ENCODE data around the gene DHRSX. TPM values are rescaled to one million over a fixed set of nuclear protein-coding genes. Genes with fewer than 3 reads are reported as not detected.
"Not testable (repeated sequence)": the region's sequence is repeated elsewhere in the genome, so short reads cannot be mapped to it uniquely, and the experiment has no call there.

The DHRSX gene
- total and polyA plus RNA-seq, 12 donors: 6.4 to 68.6 (median 27.7) TPM

DNA sequence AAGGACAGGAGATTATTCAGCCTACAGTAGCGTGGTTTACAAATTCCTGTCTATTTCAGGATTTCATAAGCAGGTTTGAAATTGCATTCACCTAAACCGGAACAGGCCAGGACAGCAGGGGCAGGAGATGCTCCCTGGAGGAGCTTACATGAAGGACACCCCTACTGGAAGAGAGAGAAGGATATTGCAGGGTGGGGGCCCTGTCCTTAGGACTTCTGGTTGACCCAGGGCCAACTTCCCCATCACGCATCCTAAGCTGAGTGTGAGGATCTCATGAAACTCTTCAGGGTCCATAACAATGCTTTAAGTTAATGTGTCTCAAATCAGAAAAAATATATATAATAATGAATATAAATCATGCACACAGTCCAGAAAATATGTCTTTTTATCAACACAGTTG lies 6.4 kb upstream of the DHRSX start:
- TF ChIP-seq, protein P1, sequence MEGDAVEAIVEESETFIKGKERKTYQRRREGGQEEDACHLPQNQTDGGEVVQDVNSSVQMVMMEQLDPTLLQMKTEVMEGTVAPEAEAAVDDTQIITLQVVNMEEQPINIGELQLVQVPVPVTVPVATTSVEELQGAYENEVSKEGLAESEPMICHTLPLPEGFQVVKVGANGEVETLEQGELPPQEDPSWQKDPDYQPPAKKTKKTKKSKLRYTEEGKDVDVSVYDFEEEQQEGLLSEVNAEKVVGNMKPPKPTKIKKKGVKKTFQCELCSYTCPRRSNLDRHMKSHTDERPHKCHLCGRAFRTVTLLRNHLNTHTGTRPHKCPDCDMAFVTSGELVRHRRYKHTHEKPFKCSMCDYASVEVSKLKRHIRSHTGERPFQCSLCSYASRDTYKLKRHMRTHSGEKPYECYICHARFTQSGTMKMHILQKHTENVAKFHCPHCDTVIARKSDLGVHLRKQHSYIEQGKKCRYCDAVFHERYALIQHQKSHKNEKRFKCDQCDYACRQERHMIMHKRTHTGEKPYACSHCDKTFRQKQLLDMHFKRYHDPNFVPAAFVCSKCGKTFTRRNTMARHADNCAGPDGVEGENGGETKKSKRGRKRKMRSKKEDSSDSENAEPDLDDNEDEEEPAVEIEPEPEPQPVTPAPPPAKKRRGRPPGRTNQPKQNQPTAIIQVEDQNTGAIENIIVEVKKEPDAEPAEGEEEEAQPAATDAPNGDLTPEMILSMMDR (IDR thresholded peaks at IDR 0.05): no peak
- TF ChIP-seq POLR2A (IDR thresholded peaks at IDR 0.05): no peak
- Histone ChIP-seq H3K27ac (no peak overlapping the region), H3K4me1 (replicated peaks in 1 of 2) (no peaks in the 10 kb centered on the region), H3K4me3 (no peak overlapping the region), H3K27me3 (no peaks in the 10 kb centered on the region), H3K36me3 (replicated peaks in 1 of 2) (no peaks in the 10 kb centered on the region), H3K9me3 (replicated peaks in 1 of 3) (no peaks in the 10 kb centered on the region)
- 86 to 92% (median 90%) methylated on average over 3 of the region's 3 CpGs for WGBS, 4 donors
- intact Hi-C loops (cut with DNase I): no loop called here
- DNase-seq: no peak

DNA sequence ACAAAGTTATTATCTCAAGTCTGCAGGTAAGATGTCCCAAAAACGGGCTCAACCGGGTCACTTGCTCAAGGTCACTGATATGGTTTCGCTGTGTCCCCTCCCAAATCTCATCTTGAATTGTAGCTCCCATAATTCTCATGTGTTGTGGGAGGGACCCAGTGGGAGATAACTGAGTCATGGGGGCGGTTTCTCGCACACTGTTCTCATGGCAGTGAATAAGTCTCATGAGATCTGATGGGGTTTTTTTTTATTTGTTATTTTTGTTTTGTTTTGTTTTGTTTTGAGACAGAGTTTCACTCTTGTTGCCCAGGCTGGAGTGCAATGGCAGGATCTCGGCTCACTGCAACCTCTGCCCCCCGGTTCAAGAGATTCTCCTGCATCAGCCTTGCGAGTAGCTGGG lies 4.6 kb upstream of the DHRSX start:
- intact Hi-C loops (cut with DNase I); DNase-seq; H3K4me3 ChIP-seq; H3K9me3 ChIP-seq (replicated peaks in 1 of 3); H3K4me1 ChIP-seq (replicated peaks in 1 of 2); H3K27me3 ChIP-seq; H3K27ac ChIP-seq; H3K36me3 ChIP-seq (replicated peaks in 1 of 2): not testable (repeated sequence)
- 80 to 87% (median 80%) methylated on average over 8 of the region's 8 CpGs for WGBS, 4 donors

DNA sequence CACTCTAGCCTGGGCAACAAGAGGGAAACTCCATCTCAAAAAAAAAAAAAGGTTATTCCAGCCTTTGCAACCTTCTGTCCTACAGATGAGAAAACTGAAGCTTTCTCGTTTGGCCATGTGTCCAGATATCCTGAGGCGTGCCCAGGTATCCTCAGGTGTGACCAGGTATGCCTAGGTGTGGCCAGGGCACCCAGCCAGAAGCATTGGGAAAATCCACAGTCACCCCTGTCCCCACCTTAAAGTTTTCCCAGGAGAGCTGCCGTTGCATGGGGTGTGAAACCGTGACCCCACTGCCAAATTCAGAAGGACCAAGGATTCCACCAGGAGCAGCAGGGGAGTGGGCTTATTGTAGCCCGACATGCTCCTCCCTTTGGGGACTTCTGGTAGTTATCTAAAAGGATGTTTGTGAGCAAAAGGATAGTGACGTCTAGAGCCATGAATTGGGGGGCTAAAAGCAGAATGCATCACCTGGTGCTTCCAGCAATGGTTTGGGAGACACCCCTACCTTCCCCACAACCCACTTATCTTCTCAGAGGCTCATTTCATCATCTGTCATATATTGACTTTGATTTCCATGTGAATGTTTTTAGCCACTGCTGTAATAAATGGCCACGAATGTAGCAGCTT lies 4.0 kb upstream of the DHRSX start:
- Histone ChIP-seq H3K36me3 (replicated peaks in 1 of 2) (no peaks in the 10 kb centered on the region), H3K27me3 (no peaks in the 10 kb centered on the region), H3K9me3 (replicated peaks in 1 of 3) (no peaks in the 10 kb centered on the region), H3K4me3 (no peak overlapping the region), H3K4me1 (replicated peaks in 1 of 2) (peaks cover under 1 to 1% of the 10 kb centered on the region in 2 donors), H3K27ac (no peak overlapping the region)
- TF ChIP-seq POLR2A (IDR thresholded peaks at IDR 0.05): no peak
- TF ChIP-seq, protein P1 (IDR thresholded peaks at IDR 0.05): no peak
- DNase-seq: no peak
- 67 to 73% (median 72%) methylated on average over 6 to 7 of the region's 7 CpGs for WGBS, 4 donors
- intact Hi-C loops (cut with DNase I): no loop called here

DNA sequence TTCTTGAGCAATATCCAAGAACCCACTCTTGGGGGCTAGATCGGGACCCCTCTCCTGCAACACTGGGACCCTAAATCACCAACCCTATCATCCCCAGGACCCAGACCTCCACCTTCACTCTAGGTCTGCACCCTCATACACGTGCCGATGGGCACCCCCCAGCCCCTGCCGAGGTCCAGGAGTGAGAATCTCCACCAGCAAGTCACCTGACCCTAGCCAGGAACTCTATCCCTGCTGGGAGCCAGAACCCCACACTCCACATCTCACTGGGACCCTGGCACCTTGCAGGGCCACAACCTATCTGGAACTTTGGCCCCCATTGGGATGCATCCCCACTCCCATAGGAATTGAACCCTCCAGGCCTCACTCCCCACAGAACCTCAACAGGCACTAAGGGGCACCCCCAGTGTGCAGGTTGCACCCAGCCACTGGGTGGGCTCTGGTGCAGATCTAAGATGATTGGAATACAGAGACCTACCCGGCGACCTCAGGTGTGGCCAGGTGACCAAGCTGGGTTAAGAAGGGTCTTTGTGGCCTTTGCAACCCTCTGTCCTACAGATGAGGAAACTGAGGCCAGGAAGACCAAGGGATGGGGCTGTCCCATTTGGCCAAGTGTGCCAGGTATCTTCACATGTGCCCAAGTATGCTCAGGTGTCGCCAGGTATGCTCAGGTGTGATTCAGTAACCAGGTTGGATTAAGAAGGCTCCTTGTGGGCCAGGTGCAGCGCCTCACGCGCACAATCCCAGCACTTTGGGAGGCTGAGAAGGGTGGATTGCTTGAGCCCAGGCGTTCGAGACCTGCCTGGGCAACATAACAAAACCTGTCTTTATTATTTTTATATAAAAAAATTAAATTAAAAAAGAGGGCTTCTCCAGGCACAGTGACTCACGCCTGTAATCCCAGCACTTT lies 3.1 kb upstream of the DHRSX start:
- no peak for DNase-seq
- Histone ChIP-seq H3K27ac (no peak overlapping the region), H3K4me3 (no peak overlapping the region), H3K36me3 (replicated peaks in 1 of 2) (no peaks in the 10 kb centered on the region), H3K4me1 (replicated peaks in 1 of 2) (peaks cover 10 to 11% of the 10 kb centered on the region in 2 donors), H3K9me3 (replicated peaks in 1 of 3) (no peaks in the 10 kb centered on the region), H3K27me3 (no peaks in the 10 kb centered on the region)
- TF ChIP-seq, protein P1 (IDR thresholded peaks at IDR 0.05): no peak
- no peak for TF ChIP-seq POLR2A (IDR thresholded peaks at IDR 0.05)
- intact Hi-C loops (cut with DNase I): no loop called here
- 88 to 92% (median 88%) methylated on average over 12 to 13 of the region's 13 CpGs for WGBS, 4 donors

All from adrenal gland (tissue), 12 donors.